ENCODE measurements around the gene P2RX4. TPM values are rescaled to one million over a fixed set of nuclear protein-coding genes. Genes with fewer than 3 reads are reported as not detected.

Gene P2RX4
- total and polyA plus RNA-seq, 12 donors, result 13.3 to 114 (median 34.4) TPM

GRCh38 chr12:121240062-121240420 is 30.1 kb downstream of the P2RX4 start:
- TF ChIP-seq CTCF (IDR thresholded peaks at IDR 0.05) (no peak), POLR2A (IDR thresholded peaks at IDR 0.05) (no peak)
- no peak for DNase-seq
- Histone ChIP-seq H3K36me3 (replicated peaks in 1 of 2) (peaks cover 0 to 18% of the 10 kb centered on the region in 2 donors), H3K27me3 (no peaks in the 10 kb centered on the region), H3K4me3 (peak overlapping the region in 1 of 4 donors; percentile 23), H3K9me3 (replicated peaks in 1 of 3) (no peaks in the 10 kb centered on the region), H3K4me1 (replicated peaks in 1 of 2) (peaks cover 0 to 10% of the 10 kb centered on the region in 2 donors), H3K27ac (peak overlapping the region in 2 of 5 donors; percentile 19 to 29)
- 78 to 85% (median 80%) methylated on average over 7 of the region's 7 CpGs for WGBS, 4 donors
- intact Hi-C loops (cut with DNase I), result no loop called here

GRCh38 chr12:121240484-121241101 is 30.7 kb downstream of the P2RX4 start:
- Histone ChIP-seq H3K27me3 (no peaks in the 10 kb centered on the region), H3K36me3 (replicated peaks in 1 of 2) (peaks cover 0 to 18% of the 10 kb centered on the region in 2 donors), H3K4me1 (replicated peaks in 1 of 2) (peaks cover 0 to 10% of the 10 kb centered on the region in 2 donors), H3K9me3 (replicated peaks in 1 of 3) (no peaks in the 10 kb centered on the region), H3K4me3 (peak overlapping the region in 1 of 4 donors; percentile 23), H3K27ac (peak overlapping the region in 2 of 5 donors; percentile 54 to 72)
- 55 to 75% (median 66%) methylated on average over 29 to 38 of the region's 38 CpGs for WGBS, 4 donors
- intact Hi-C loops (cut with DNase I), result no loop called here
- TF ChIP-seq POLR2A (IDR thresholded peaks at IDR 0.05) (no peak), CTCF (IDR thresholded peaks at IDR 0.05) (no peak)
- DNase-seq, result peak; percentile 34 to 77 (median 57)

- no peak for TF ChIP-seq POLR2A (IDR thresholded peaks at IDR 0.05)
- TF ChIP-seq CTCF (IDR thresholded peaks at IDR 0.05), result no peak
- Histone ChIP-seq H3K4me1 (replicated peaks in 1 of 2) (peaks cover 0 to 10% of the 10 kb centered on the region in 2 donors), H3K27me3 (no peaks in the 10 kb centered on the region), H3K9me3 (replicated peaks in 1 of 3) (no peaks in the 10 kb centered on the region), H3K4me3 (no peak overlapping the region), H3K36me3 (replicated peaks in 1 of 2) (peaks cover 0 to 13% of the 10 kb centered on the region in 2 donors), H3K27ac (peak overlapping the region in 2 of 5 donors; percentile 54 to 72)
- 79 to 84% (median 82%) methylated on average over 9 to 17 of the region's 17 CpGs for WGBS, 4 donors
- DNase-seq, result no peak
- intact Hi-C loops (cut with DNase I), result no loop called here
These were observed 31.4 kb downstream of the P2RX4 start for GRCh38 chr12:121241156-121241970.

- WGBS, 4 donors, result 95 to 99% (median 96%) methylated on average over 12 to 14 of the region's 14 CpGs
- no peaks in the 10 kb centered on the region for H3K9me3 ChIP-seq (replicated peaks in 1 of 3)
- DNase-seq, result no peak
- TF ChIP-seq POLR2A (IDR thresholded peaks at IDR 0.05) (no peak), CTCF (IDR thresholded peaks at IDR 0.05) (no peak)
- intact Hi-C loops (cut with DNase I), result no loop called here
- H3K4me1 ChIP-seq (replicated peaks in 1 of 2), result no peaks in the 10 kb centered on the region
- H3K36me3 ChIP-seq (replicated peaks in 1 of 2), result peaks cover 0 to 33% of the 10 kb centered on the region in 2 donors
- H3K27ac ChIP-seq, result no peak overlapping the region
- no peaks in the 10 kb centered on the region for H3K27me3 ChIP-seq
- H3K4me3 ChIP-seq, result no peak overlapping the region
These were observed 35.1 kb downstream of the P2RX4 start for GRCh38 chr12:121245031-121245430.

All from adrenal gland (tissue), 12 donors.